Osteoblast (primary cell): ENCODE data around the gene TFDP2. TPM values are rescaled to one million over a fixed set of nuclear protein-coding genes. Genes with fewer than 3 reads are reported as not detected.
"Not testable (repeated sequence)": the region's sequence is repeated elsewhere in the genome, so short reads cannot be mapped to it uniquely, and the experiment has no call there.

Source experiments
- DNase-seq: peaks from one replicate; pipeline ENCODE4 v3.0.0; 2011; ENCODE audit warnings: low spot score, mixed read lengths; ENCODE audit not compliant: insufficient read length; ENCODE audit errors: missing footprints
- H2AFZ ChIP-seq: 2 replicates; pipeline ENCODE4 v1.6.0; 2011; ENCODE audit warnings: mild to moderate bottlenecking, low read length
- H3K27ac ChIP-seq: 2 replicates; pipeline ENCODE4 v1.5.1; 2011; ENCODE audit warnings: mild to moderate bottlenecking, low read depth, low read length, moderate library complexity
- H3K27me3 ChIP-seq: 2 replicates; pipeline ENCODE4 v1.6.0; 2012; ENCODE audit warnings: mild to moderate bottlenecking, control low read depth, inconsistent platforms, low read length, moderate library complexity; ENCODE audit not compliant: insufficient read depth
- H3K36me3 ChIP-seq: 2 replicates; pipeline ENCODE4 v1.5.1; 2011; ENCODE audit warnings: mild to moderate bottlenecking, low read length, control low read depth, moderate library complexity; ENCODE audit not compliant: insufficient read depth
- H3K4me1 ChIP-seq: 2 replicates; pipeline ENCODE4 v1.5.1; 2011; ENCODE audit warnings: mild to moderate bottlenecking, low read length, control low read depth, moderate library complexity; ENCODE audit not compliant: insufficient read depth
- H3K4me2 ChIP-seq: 2 replicates; pipeline ENCODE4 v1.6.0; 2011; ENCODE audit warnings: mild to moderate bottlenecking, low read length; ENCODE audit not compliant: insufficient read depth
- H3K4me3 ChIP-seq: fragments of 200-600 bp; sonication (generic); 3 replicates; pipeline ENCODE4 v1.5.1; 2012; ENCODE audit warnings: mild to moderate bottlenecking, low read length, inconsistent platforms; ENCODE audit not compliant: insufficient read depth
- H3K79me2 ChIP-seq: 2 replicates; pipeline ENCODE4 v1.6.0; 2012; ENCODE audit warnings: mild to moderate bottlenecking, low read length, control low read depth, inconsistent platforms; ENCODE audit not compliant: insufficient read depth
- H3K9me3 ChIP-seq: 2 replicates; pipeline ENCODE4 v1.5.1; 2011; ENCODE audit warnings: low read depth, low read length, control low read depth
- H4K20me1 ChIP-seq: 2 replicates; pipeline ENCODE4 v1.6.0; 2012; ENCODE audit warnings: mild to moderate bottlenecking, low read length, control low read depth; ENCODE audit not compliant: insufficient read depth
- CTCF ChIP-seq: IDR thresholded peaks from 2 replicates; pipeline ENCODE4 v1.5.1; 2011; ENCODE audit warnings: mild to moderate bottlenecking, low read depth, low read length, moderate library complexity; ENCODE audit errors: extremely low read depth
- total RNA-seq: library from RNA; depleted of rRNA; stranded (reverse); fragments of >200 nt; gene quantifications from 2 replicates; pipeline ENCODE4 v1.2.3, GENCODE V29; 2012

Gene TFDP2
- total RNA-seq, 1 donor = 41.6 TPM

GRCh38 chr3:141981084-141981483, 168.3 kb downstream of the TFDP2 start:
- no peaks in the 10 kb centered on the region for H3K9me3 ChIP-seq
- no peaks in the 10 kb centered on the region for H3K79me2 ChIP-seq
- DNase-seq = no peak
- H2AFZ ChIP-seq = no peak overlapping the region
- no peaks in the 10 kb centered on the region for H4K20me1 ChIP-seq
- H3K4me2 ChIP-seq = no peak overlapping the region
- H3K4me1 ChIP-seq = peaks cover 4% of the 10 kb centered on the region
- no peaks in the 10 kb centered on the region for H3K27me3 ChIP-seq
- H3K4me3 ChIP-seq = no peak overlapping the region
- H3K27ac ChIP-seq = no peak overlapping the region
- no peaks in the 10 kb centered on the region for H3K36me3 ChIP-seq
- no peak for TF ChIP-seq CTCF

- no peak for TF ChIP-seq CTCF
- H3K27ac ChIP-seq = peak overlapping the region; percentile 19
Observed at GRCh38 chr3:141979050-141979671, 170.2 kb downstream of the TFDP2 start.

GRCh38 chr3:141974777-141975176, 174.6 kb downstream of the TFDP2 start:
- not testable (repeated sequence) for H3K4me3 ChIP-seq, H3K9me3 ChIP-seq, H3K4me2 ChIP-seq, H3K27ac ChIP-seq, DNase-seq, H3K79me2 ChIP-seq, H4K20me1 ChIP-seq, H3K27me3 ChIP-seq, H2AFZ ChIP-seq, H3K4me1 ChIP-seq, H3K36me3 ChIP-seq

More at GRCh38 chr3:141979050-141979671, 170.2 kb downstream of the TFDP2 start:
- Histone ChIP-seq H3K4me1 (peaks cover 4% of the 10 kb centered on the region), H4K20me1 (no peaks in the 10 kb centered on the region), H3K9me3 (no peaks in the 10 kb centered on the region), H2AFZ (no peak overlapping the region), H3K4me3 (no peak overlapping the region), H3K4me2 (peak overlapping the region; percentile 43), H3K79me2 (no peaks in the 10 kb centered on the region), H3K27me3 (no peaks in the 10 kb centered on the region), H3K36me3 (no peaks in the 10 kb centered on the region)
- no peak for DNase-seq

- H3K4me2 ChIP-seq = no peak overlapping the region
- H3K4me1 ChIP-seq = no peaks in the 10 kb centered on the region
- H3K36me3 ChIP-seq = no peaks in the 10 kb centered on the region
- no peaks in the 10 kb centered on the region for H3K9me3 ChIP-seq
- no peak overlapping the region for H2AFZ ChIP-seq
- no peak for TF ChIP-seq CTCF
- no peaks in the 10 kb centered on the region for H3K79me2 ChIP-seq
- no peaks in the 10 kb centered on the region for H4K20me1 ChIP-seq
- no peaks in the 10 kb centered on the region for H3K27me3 ChIP-seq
- no peak overlapping the region for H3K4me3 ChIP-seq
- H3K27ac ChIP-seq = no peak overlapping the region
- no peak for DNase-seq
Observed at GRCh38 chr3:141972399-141972798, 176.9 kb downstream of the TFDP2 start.
